B cell (primary cell): ENCODE results near the gene PBX1. TPM values are rescaled to one million over a fixed set of nuclear protein-coding genes. Genes with fewer than 3 reads are reported as not detected.

Source experiments
- ATAC-seq: fragments of 200-7000 bp; cut with Tn5 transposase; one replicate; pipeline ENCODE4 v1.10.0; 2021; ENCODE audit warnings: low read depth, mild to moderate bottlenecking, moderate number of reproducible peaks, moderate library complexity
- CTCF ChIA-PET: fragments of 350-600 bp; sonication (Branson Sonifier 250); formaldehyde crosslinking; loops from one replicate; lab custom pipeline; 2021; ENCODE audit warnings: antibody characterized with exemption, inconsistent platforms; lab: Charles Lee
- POLR2A ChIA-PET: fragments of 350-600 bp; sonication (Branson Sonifier 250); formaldehyde crosslinking; loops from one replicate; lab custom pipeline; 2021; ENCODE audit warnings: antibody characterized with exemption; lab: Charles Lee
- DNase-seq: peaks from one replicate; pipeline ENCODE4 v3.0.0; 2013
- H2AFZ ChIP-seq: 2 replicates; pipeline ENCODE4 v1.6.1; 2012; ENCODE audit warnings: mild to moderate bottlenecking, low read depth, low read length; ENCODE audit not compliant: insufficient read depth, poor library complexity, severe bottlenecking
- H3K27ac ChIP-seq, 2 donors: 1 replicate in 1 of 2; 2 replicates in 1 of 2; pipeline ENCODE4 v1.5.1; 2012 to 2013; ENCODE audit warnings: low read length in 2 of 2, mild to moderate bottlenecking in 2 of 2, moderate library complexity in 1 of 2
- H3K27me3 ChIP-seq, 4 experiments: fragments of 200-600 bp in 1 of 4; sonication (generic) in 1 of 4; replicated peaks in 1 of 4; 1 replicate in 2 of 4; 2 replicates in 2 of 4; pipeline versions ENCODE4 v1.6.1 to v1.7.0; 2013 to 2016; ENCODE audit warnings: low read length in 3 of 4, mild to moderate bottlenecking in 2 of 4, mixed read lengths in 1 of 4, moderate library complexity in 1 of 4; ENCODE audit not compliant: insufficient read depth in 4 of 4, control insufficient read depth in 3 of 4; ENCODE audit errors: control extremely low read depth in 1 of 4
- H3K36me3 ChIP-seq, 2 experiments: replicated peaks in 1 of 2; 1 replicate in 1 of 2; 2 replicates in 1 of 2; pipeline versions ENCODE4 v1.6.1 to v1.7.1; 2013; ENCODE audit warnings: low read length in 1 of 2; ENCODE audit not compliant: insufficient read depth in 2 of 2, control insufficient read depth in 1 of 2; ENCODE audit errors: control extremely low read depth in 1 of 2, extremely low read depth in 1 of 2
- H3K4me1 ChIP-seq, 2 donors: fragments of 200-600 bp in 1 of 2; sonication (generic) in 1 of 2; 1 replicate in 1 of 2; 2 replicates in 1 of 2; pipeline versions ENCODE4 v1.5.1 to v1.6.1; 2013 to 2017; ENCODE audit warnings: low read length in 2 of 2; ENCODE audit not compliant: control insufficient read depth in 2 of 2, insufficient read depth in 2 of 2
- H3K4me2 ChIP-seq: replicated peaks from 2 replicates; pipeline ENCODE3; 2012; ENCODE audit warnings: mild to moderate bottlenecking, low read depth, low read length; ENCODE audit not compliant: poor library complexity, severe bottlenecking
- H3K4me3 ChIP-seq, 5 experiments: fragments of 200-600 bp in 1 of 5; sonication (generic) in 1 of 5; 1 replicate in 3 of 5; 2 replicates in 2 of 5; pipeline versions ENCODE4 v1.5.1 to v1.7.0; 2011 to 2016; ENCODE audit warnings: low read length in 4 of 5, mild to moderate bottlenecking in 4 of 5, low read depth in 2 of 5, control low read depth in 1 of 5, moderate library complexity in 1 of 5; ENCODE audit not compliant: insufficient read depth in 1 of 5; ENCODE audit errors: control extremely low read depth in 1 of 5, extremely low read depth in 1 of 5
- H3K79me2 ChIP-seq: fragments of 200-600 bp; sonication (generic); one replicate; pipeline ENCODE4 v1.6.0; 2016; ENCODE audit warnings: low read length; ENCODE audit not compliant: control insufficient read depth, insufficient read depth
- H3K9ac ChIP-seq: fragments of 200-600 bp; sonication (generic); 2 replicates; pipeline ENCODE4 v1.6.1; 2017; ENCODE audit warnings: mild to moderate bottlenecking, low read length, moderate library complexity
- H3K9me3 ChIP-seq, 3 donors: one replicate each; pipeline versions ENCODE4 v1.6.1 to v1.7.1; 2013; ENCODE audit warnings: low read length in 2 of 3; ENCODE audit not compliant: control insufficient read depth in 2 of 3, insufficient read depth in 1 of 3; ENCODE audit errors: control extremely low read depth in 1 of 3
- H4K20me1 ChIP-seq: 2 replicates; pipeline ENCODE4 v1.6.0; 2012; ENCODE audit warnings: mild to moderate bottlenecking, low read length; ENCODE audit not compliant: insufficient read depth, control insufficient read depth, poor library complexity, severe bottlenecking
- H3K27ac Mint-ChIP-seq: one replicate; pipeline ENCODE4 v1.8.0; 2021; ENCODE audit warnings: mixed read lengths
- H3K27me3 Mint-ChIP-seq: one replicate; pipeline ENCODE4 v1.8.0; 2021; ENCODE audit warnings: mixed read lengths
- H3K4me1 Mint-ChIP-seq: one replicate; pipeline ENCODE4 v1.8.0; 2021; ENCODE audit warnings: mixed read lengths
- H3K4me3 Mint-ChIP-seq: one replicate; pipeline ENCODE4 v1.8.0; 2021; ENCODE audit warnings: mixed read lengths
- H3K9me3 Mint-ChIP-seq: one replicate; pipeline ENCODE4 v1.8.0; 2022; ENCODE audit warnings: mixed read lengths; ENCODE audit not compliant: insufficient read depth
- EZH2 ChIP-seq: IDR thresholded peaks from 2 replicates; pipeline ENCODE4 v1.6.1; 2012; ENCODE audit warnings: borderline replicate concordance, low read depth, mild to moderate bottlenecking, moderate library complexity, low read length; ENCODE audit not compliant: insufficient read depth, poor library complexity, severe bottlenecking
- WGBS: methylation state at CpG from one replicate; pipeline ENCODE4 v1.1.5; 2013; ENCODE audit warnings: missing lambda C conversion rate; ENCODE audit not compliant: insufficient coverage; 5-methylcytosine and 5-hydroxymethylcytosine counted together
- intact Hi-C: fragments of 100-400 bp; cut with micrococcal nuclease; formaldehyde crosslinking; loops from one replicate; pipeline ENCODE4 v1.10.0; 2022
- polyA plus RNA-seq: library from polyadenylated mRNA; depleted of rRNA; stranded (reverse); fragments of >200 nt; gene quantifications from 2 replicates; pipeline ENCODE4 v1.2.3, GENCODE V29; 2012
- total RNA-seq, 2 donors: library from RNA; stranded (reverse); fragments of 120-200 nt in 1 of 2; gene quantifications; 1 replicate in 1 of 2; 2 replicates in 1 of 2; pipeline versions ENCODE4 v1.2.3 to v1.2.4, GENCODE V29; 2013 to 2022
- TF ChIP-seq, protein P1 (sequence below): fragments of 200-600 bp; IDR thresholded peaks from one replicate; pipeline ENCODE4 v1.8.0; 2022; ENCODE audit warnings: antibody characterized with exemption, mild to moderate bottlenecking

PBX1 gene
- total and polyA plus RNA-seq, 2 donors (not counting 1 experiment from before 2014, with no cell fraction given) = 0.32 TPM; not detected in 1

- no peaks in the 10 kb centered on the region for H3K9me3 Mint-ChIP-seq
- intact Hi-C loops = no loop called here
- no peaks in the 10 kb centered on the region for H3K9me3 ChIP-seq
- DNase-seq (no peak), ATAC-seq (no peak)
- no peak overlapping the region for H3K4me3 ChIP-seq
- H3K79me2 ChIP-seq = no peaks in the 10 kb centered on the region
- no peaks in the 10 kb centered on the region for H3K27me3 ChIP-seq
- H4K20me1 ChIP-seq = no peaks in the 10 kb centered on the region
- CTCF ChIA-PET = interaction anchor here (0.5 kb wide), 1 partner anchor 12 kb away, joined by 3 read pairs; no protein-coding TSS in a partner anchor
- H3K27ac ChIP-seq = no peak overlapping the region
- no peaks in the 10 kb centered on the region for H3K4me1 ChIP-seq
- no peaks in the 10 kb centered on the region for H3K27me3 Mint-ChIP-seq
- 100% methylated on average over 1 of the region's 4 CpGs for WGBS
- H3K4me3 Mint-ChIP-seq = no peak overlapping the region
- H3K27ac Mint-ChIP-seq = no peak overlapping the region
- H3K4me1 Mint-ChIP-seq = no peaks in the 10 kb centered on the region
- H3K4me2 ChIP-seq = no peak overlapping the region
- H2AFZ ChIP-seq = no peak overlapping the region
- no peak for TF ChIP-seq EZH2
- TF ChIP-seq, protein P1, sequence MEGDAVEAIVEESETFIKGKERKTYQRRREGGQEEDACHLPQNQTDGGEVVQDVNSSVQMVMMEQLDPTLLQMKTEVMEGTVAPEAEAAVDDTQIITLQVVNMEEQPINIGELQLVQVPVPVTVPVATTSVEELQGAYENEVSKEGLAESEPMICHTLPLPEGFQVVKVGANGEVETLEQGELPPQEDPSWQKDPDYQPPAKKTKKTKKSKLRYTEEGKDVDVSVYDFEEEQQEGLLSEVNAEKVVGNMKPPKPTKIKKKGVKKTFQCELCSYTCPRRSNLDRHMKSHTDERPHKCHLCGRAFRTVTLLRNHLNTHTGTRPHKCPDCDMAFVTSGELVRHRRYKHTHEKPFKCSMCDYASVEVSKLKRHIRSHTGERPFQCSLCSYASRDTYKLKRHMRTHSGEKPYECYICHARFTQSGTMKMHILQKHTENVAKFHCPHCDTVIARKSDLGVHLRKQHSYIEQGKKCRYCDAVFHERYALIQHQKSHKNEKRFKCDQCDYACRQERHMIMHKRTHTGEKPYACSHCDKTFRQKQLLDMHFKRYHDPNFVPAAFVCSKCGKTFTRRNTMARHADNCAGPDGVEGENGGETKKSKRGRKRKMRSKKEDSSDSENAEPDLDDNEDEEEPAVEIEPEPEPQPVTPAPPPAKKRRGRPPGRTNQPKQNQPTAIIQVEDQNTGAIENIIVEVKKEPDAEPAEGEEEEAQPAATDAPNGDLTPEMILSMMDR = no peak
- H3K9ac ChIP-seq = no peak overlapping the region
- H3K36me3 ChIP-seq = no peaks in the 10 kb centered on the region
- POLR2A ChIA-PET = no interaction called here
These were observed 326.3 kb downstream of the PBX1 start for GRCh38 chr1:164885311-164885710.

DNA sequence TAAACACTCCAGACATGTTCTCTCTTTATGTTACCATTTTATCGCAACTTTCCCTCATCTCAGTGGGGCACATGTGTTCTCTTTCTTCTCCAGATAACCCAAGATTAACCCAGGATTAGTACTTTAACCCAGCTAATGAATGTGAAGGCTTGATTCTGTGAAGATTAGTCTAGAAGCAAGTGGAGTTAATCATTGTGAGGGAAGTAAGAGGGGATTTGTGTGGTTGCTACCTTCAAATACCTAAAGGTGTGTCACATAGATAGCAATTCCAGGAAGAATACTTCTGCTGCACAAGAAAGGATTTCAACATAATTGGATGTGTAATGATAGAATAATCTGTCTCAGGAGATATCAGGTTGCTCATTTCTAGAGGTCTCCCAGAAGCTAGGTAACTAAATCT lies 327.1 kb downstream of the PBX1 start:
- TF ChIP-seq EZH2 = no peak
- TF ChIP-seq, protein P1 = no peak
- no peaks in the 10 kb centered on the region for H3K4me1 Mint-ChIP-seq

More for the DNA sequence above, 327.1 kb downstream of the PBX1 start:
- Mint-ChIP-seq H3K9me3 (no peaks in the 10 kb centered on the region), H3K27me3 (no peaks in the 10 kb centered on the region), H3K27ac (no peak overlapping the region), H3K4me3 (no peak overlapping the region)
- no peaks in the 10 kb centered on the region for H3K79me2 ChIP-seq
- H3K9ac ChIP-seq = no peak overlapping the region
- POLR2A ChIA-PET = no interaction called here
- CTCF ChIA-PET = no interaction called here
- H2AFZ ChIP-seq = no peak overlapping the region
- intact Hi-C loops = no loop called here
- DNase-seq (no peak), ATAC-seq (no peak)
- H4K20me1 ChIP-seq = no peaks in the 10 kb centered on the region
- no peaks in the 10 kb centered on the region for H3K9me3 ChIP-seq
- H3K36me3 ChIP-seq = no peaks in the 10 kb centered on the region
- H3K27me3 ChIP-seq = no peaks in the 10 kb centered on the region
- no CpG with 5 or more reads among the region's 1 CpG for WGBS
- H3K4me2 ChIP-seq = no peak overlapping the region
- H3K27ac ChIP-seq = no peak overlapping the region
- H3K4me1 ChIP-seq = no peaks in the 10 kb centered on the region
- no peak overlapping the region for H3K4me3 ChIP-seq
